Measurements from ENCODE around the gene MACROH2A2. TPM values are rescaled to one million over a fixed set of nuclear protein-coding genes. Genes with fewer than 3 reads are reported as not detected.

Gene MACROH2A2
- total and polyA plus RNA-seq, 2 of the 8 experiments (the other 6 are each of a cell fraction or from before 2014, with no cell fraction given) = 7.9 to 9.3 TPM

- TF ChIP-seq MAFK (IDR thresholded peaks at IDR 0.05; ENCODE audit: low read depth, low read length) (no peak), HDAC6 (IDR thresholded peaks at IDR 0.05; ENCODE audit: low read depth, low read length) (no peak), SIRT6 (IDR thresholded peaks at IDR 0.05; ENCODE audit: low read length) (no peak), ATF3 (IDR thresholded peaks at IDR 0.05; ENCODE audit: insufficient read depth, low read depth, low read length) (no peak), E2F6 (IDR thresholded peaks at IDR 0.05) (no peak), CHD1 (IDR thresholded peaks at IDR 0.05; ENCODE audit: low read depth, low read length) (no peak), JUN (IDR thresholded peaks at IDR 0.05; ENCODE audit: low read depth, low read length) (no peak), CBX8 (IDR thresholded peaks at IDR 0.05; ENCODE audit: borderline replicate concordance, low read depth, low read length) (no peak)
Measured at GRCh38 chr10:70124918-70125317, 72.3 kb downstream of the MACROH2A2 start (continued).
